Measurements from ENCODE around the gene PFN1. TPM values are rescaled to one million over a fixed set of nuclear protein-coding genes. Genes with fewer than 3 reads are reported as not detected.

The PFN1 gene
- total and polyA plus RNA-seq, 2 of the 8 experiments (the other 6 are each of a cell fraction or from before 2014, with no cell fraction given): 1,355 to 1,949 TPM

- TF ChIP-seq CHD7 (IDR thresholded peaks at IDR 0.05; ENCODE audit: insufficient replicate concordance, low read length): no peak
- TF ChIP-seq TBP (IDR thresholded peaks at IDR 0.05; ENCODE audit: low read depth, low read length): peak; percentile 16; the same call in 1 of the 2 replicates
- TF ChIP-seq CTCF (IDR thresholded peaks at IDR 0.05; ENCODE audit: control extremely low read depth in 1 of 3, insufficient read depth in 1 of 3, low read depth in 1 of 3, low read length in 3 of 3): no peak
- TF ChIP-seq CHD2 (IDR thresholded peaks at IDR 0.05; ENCODE audit: low read length): no peak; the same call in 1 of the 2 replicates
- TF ChIP-seq HDAC2 (IDR thresholded peaks at IDR 0.05; ENCODE audit: borderline replicate concordance in 1 of 2, low read depth in 2 of 2, low read length in 2 of 2): peak in 1 of 2 experiments; percentile 48; a peak in 2 of 4 replicates
- peak; percentile 15; the same call in 1 of the 2 replicates for TF ChIP-seq MAX (IDR thresholded peaks at IDR 0.05)
These were observed at the start of gene PFN1 (continued) for GRCh38 chr17:4948166-4948930.

Measured in H1 (cell line).